GM19193 (cell line): ENCODE measurements around the gene GLCE.

ENCODE experiments used
- POLR2A ChIP-seq: IDR thresholded peaks from 4 replicates; pipeline ENCODE4 v1.6.1; 2011; ENCODE audit not compliant: insufficient read depth, insufficient read length; ENCODE audit errors: extremely low read depth

Gene GLCE

DNA sequence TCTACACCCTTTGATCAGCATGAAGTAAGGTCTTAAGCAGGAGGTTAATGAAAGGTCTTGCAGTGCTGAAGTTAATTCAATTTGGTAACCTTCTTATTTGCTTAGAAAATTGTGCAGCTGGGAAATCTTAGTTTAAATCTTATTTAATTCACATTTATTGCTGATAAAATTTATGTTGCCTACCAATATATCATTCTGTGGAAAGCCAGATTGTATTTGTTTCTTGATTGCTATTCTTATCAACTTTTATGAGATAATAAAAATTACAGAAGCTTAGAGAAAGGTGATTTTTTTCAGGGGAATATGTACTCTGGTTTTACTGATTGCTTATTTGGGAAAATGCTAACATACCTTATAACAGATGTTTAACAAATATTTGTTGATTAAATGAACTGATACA lies 74.2 kb downstream of the GLCE start:
- no peak for TF ChIP-seq POLR2A

GRCh38 chr15:69236505-69236904 lies 76.1 kb downstream of the GLCE start:
- TF ChIP-seq POLR2A = no peak

- no peak for TF ChIP-seq POLR2A
Observed at GRCh38 chr15:69237718-69238117, 77.3 kb downstream of the GLCE start.

GRCh38 chr15:69244798-69245197 lies 84.4 kb downstream of the GLCE start:
- no peak for TF ChIP-seq POLR2A

- TF ChIP-seq POLR2A = no peak
Observed at GRCh38 chr15:69253156-69253555, 92.7 kb downstream of the GLCE start.

- no peak for TF ChIP-seq POLR2A
Observed at GRCh38 chr15:69265347-69265955, 105.0 kb downstream of the GLCE start.

DNA sequence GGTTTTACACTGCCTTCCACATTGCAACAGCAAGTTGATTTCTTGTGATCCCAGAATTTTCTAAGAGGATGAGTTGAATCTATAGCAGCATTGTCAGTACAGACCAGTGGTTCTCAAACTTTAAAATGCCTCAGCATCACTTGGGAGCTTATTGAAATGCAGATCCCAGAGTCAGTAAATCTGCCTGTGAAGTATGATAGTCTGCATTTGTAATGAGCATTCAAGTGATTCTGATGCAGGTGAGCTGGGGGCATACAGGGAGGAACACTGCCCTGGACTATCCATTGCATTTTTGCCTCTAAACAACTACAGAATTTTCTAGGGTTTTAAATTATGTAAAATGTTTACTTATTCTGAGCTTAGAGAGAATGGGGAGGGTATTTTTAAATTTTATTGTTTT lies 110.8 kb downstream of the GLCE start:
- TF ChIP-seq POLR2A = no peak

DNA sequence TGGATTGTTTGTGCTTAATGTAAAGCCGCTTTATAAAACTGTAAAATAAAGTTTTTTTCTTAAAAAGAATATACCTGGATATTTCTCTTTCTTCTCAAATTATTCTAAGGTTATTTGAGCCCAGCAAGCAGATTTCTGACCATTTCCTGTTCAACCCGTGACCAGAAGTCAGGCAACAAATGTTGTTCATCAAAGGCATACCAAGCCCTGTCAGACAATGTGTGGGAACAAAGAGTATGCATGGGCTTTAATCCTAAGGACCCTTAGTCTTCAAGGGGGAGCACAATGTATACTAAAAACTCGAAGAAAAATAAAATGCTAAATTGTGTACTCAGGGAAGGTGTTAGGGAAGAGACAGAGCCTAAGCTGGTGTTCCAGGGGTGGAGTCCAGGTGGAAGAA lies 111.7 kb downstream of the GLCE start:
- no peak for TF ChIP-seq POLR2A

DNA sequence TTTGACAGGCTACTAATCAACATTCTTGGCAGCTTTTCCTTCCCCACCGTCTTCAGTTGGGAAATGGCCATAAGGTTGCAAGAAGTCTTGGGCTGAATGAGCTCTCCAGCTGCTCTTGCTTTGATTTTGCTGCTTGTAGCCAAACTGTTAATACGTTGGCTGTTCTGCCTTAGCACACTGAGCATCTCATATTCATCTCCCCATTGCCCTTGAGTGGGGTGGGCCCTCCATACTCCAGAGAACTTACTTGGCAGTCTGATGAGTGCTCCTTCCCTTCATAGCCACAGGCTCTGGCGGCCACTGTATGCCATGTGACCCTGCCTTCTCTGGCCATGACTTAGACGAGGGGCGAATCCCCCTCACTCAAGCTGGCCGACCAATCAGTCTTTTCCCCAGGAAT lies 112.5 kb downstream of the GLCE start:
- TF ChIP-seq POLR2A = no peak

GRCh38 chr15:69275074-69275670 lies 114.7 kb downstream of the GLCE start:
- TF ChIP-seq POLR2A = no peak

GRCh38 chr15:69275933-69276560 lies 115.6 kb downstream of the GLCE start:
- no peak for TF ChIP-seq POLR2A

DNA sequence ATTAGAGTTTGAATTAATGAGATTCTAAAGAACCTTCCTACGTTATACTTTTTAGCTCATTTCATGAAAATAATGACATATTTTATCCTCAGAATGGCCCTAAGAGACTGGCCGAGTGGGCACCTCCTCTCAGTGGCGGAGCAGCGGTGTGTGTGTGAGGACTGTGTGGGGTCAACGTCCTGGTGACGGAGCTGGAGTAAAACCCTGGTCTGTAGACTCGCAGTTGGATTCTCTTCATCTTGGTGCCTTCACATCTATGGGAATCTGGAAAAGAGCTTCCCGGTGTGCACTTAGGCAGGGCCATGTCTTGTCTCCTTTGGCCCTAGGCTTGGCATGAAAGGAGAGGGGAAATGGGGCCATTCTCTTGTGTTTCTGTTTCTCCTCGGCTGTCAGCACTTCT lies 116.9 kb downstream of the GLCE start:
- no peak for TF ChIP-seq POLR2A

DNA sequence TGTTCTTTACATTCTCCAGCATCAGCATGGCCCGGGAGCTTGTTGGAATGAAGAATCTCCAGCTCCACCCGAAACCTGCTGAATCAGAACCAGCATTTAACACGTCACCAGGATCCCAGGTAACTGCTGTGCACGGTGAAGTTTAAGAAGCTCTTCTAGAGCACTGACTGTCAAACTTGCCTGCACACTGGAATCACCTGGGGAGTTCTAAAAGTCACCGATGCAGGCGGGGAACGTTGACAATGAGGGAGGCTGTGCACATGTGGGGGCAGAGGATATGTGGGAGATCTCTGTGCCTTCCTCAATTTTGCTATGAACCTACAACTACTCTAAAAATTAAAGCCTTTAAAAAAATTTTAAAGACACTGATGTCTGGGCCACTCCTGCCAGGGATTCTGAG lies 119.2 kb downstream of the GLCE start:
- TF ChIP-seq POLR2A = no peak

GRCh38 chr15:69280783-69281182 lies 120.3 kb downstream of the GLCE start:
- TF ChIP-seq POLR2A = no peak

- no peak for TF ChIP-seq POLR2A
Observed at GRCh38 chr15:69282104-69282743, 121.8 kb downstream of the GLCE start.

DNA sequence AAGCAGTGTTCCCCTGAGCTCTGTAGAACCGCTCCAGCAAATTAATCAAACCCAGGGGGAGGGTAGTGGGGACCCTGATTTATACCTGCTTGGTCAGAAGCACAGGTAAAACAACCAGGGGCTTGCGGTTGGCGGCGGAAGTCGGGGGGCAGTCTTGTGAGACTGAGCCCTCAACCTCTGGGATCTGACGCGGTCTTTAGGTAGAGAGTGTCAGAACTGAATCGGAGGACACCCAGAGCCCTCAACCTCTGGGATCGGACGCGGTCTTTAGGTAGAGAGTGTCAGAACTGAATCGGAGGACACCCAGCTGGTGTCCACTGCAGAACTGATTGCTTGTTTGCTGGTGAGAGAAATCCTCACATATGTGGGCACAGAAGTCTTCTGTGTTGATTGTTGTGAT lies 125.4 kb downstream of the GLCE start:
- TF ChIP-seq POLR2A = no peak
